Lung (tissue), 12 donors: ENCODE measurements around the gene LOXL1. TPM values are rescaled to one million over a fixed set of nuclear protein-coding genes. Genes with fewer than 3 reads are reported as not detected.
"Not testable (repeated sequence)": the region's sequence is repeated elsewhere in the genome, so short reads cannot be mapped to it uniquely, and the experiment has no call there.

Source experiments
- ATAC-seq: fragments of 200-7000 bp; cut with Tn5 transposase; one replicate; pipeline ENCODE4 v1.9.1; 2020; ENCODE audit warnings: moderate number of reproducible peaks; ENCODE audit not compliant: insufficient read depth, low FRiP score
- DNase-seq, 3 donors: peaks; one replicate each; pipeline ENCODE4 v3.0.0-alpha.2; 2013 to 2017
- H3K27ac ChIP-seq, 2 donors: one replicate each; pipeline ENCODE4 v1.5.1; 2013; ENCODE audit warnings: mild to moderate bottlenecking in 2 of 2, moderate library complexity in 2 of 2, control low read depth in 1 of 2, inconsistent platforms in 1 of 2, low read depth in 1 of 2, low read length in 1 of 2
- H3K27me3 ChIP-seq, 3 donors: one replicate each; pipeline ENCODE4 v1.5.1; 2013; ENCODE audit warnings: low read length in 2 of 3; ENCODE audit not compliant: control insufficient read depth in 3 of 3, insufficient read depth in 3 of 3
- H3K36me3 ChIP-seq, 4 donors: one replicate each; pipeline ENCODE4 v1.5.1; 2013; ENCODE audit warnings: low read length in 4 of 4, mild to moderate bottlenecking in 1 of 4, moderate library complexity in 1 of 4; ENCODE audit not compliant: control insufficient read depth in 4 of 4, insufficient read depth in 4 of 4
- H3K4me1 ChIP-seq, 5 donors: one replicate each; pipeline ENCODE4 v1.5.1; 2013; ENCODE audit warnings: low read length in 5 of 5, mild to moderate bottlenecking in 2 of 5, moderate library complexity in 1 of 5; ENCODE audit not compliant: control insufficient read depth in 5 of 5, insufficient read depth in 5 of 5
- H3K4me3 ChIP-seq: one replicate; pipeline ENCODE4 v1.5.1; 2013; ENCODE audit warnings: mild to moderate bottlenecking, control low read depth, moderate library complexity
- H3K9ac ChIP-seq, 2 donors: one replicate each; pipeline ENCODE4 v1.5.1; 2013; ENCODE audit warnings: low read length in 2 of 2, control low read depth in 1 of 2; ENCODE audit not compliant: insufficient read depth in 1 of 2
- H3K9me3 ChIP-seq, 4 donors: one replicate each; pipeline ENCODE4 v1.5.1; 2013; ENCODE audit warnings: low read length in 3 of 4, mild to moderate bottlenecking in 1 of 4, moderate library complexity in 1 of 4; ENCODE audit not compliant: control insufficient read depth in 4 of 4, insufficient read depth in 3 of 4
- CTCF ChIP-seq: IDR thresholded peaks from 2 replicates; pipeline ENCODE4 v1.5.1; 2012; ENCODE audit warnings: mild to moderate bottlenecking; ENCODE audit errors: control extremely low read depth, extremely low read depth
- WGBS, 2 donors: extraction: QIAGEN DNeasy Blood & Tissue Kit; methylation state at CpG; one replicate each; pipeline ENCODE4 v1.1.7; 2013; 5-methylcytosine and 5-hydroxymethylcytosine counted together
- polyA plus RNA-seq, 2 donors: library from polyadenylated mRNA; stranded (reverse); fragments of 200-250 nt; gene quantifications; one replicate each; pipeline ENCODE4 v1.2.1, GENCODE V29; 2013
- total RNA-seq, 2 donors: library from RNA; depleted of rRNA in 1 of 2; stranded (reverse); fragments of >200 nt in 1 of 2; gene quantifications; one replicate each; pipeline ENCODE4 v1.2.1, GENCODE V29; 2014 to 2021
- donor health status: control.
- donor health status: control.
- donor health status: Bipolar disorder and iron deficiency.
- donor health status: healthy.
- donor health status: DM: yes; HTN: yes; CAD: no.

The LOXL1 gene
- total and polyA plus RNA-seq, 4 donors, result 9.4 to 25.3 (median 14.3) TPM

DNA sequence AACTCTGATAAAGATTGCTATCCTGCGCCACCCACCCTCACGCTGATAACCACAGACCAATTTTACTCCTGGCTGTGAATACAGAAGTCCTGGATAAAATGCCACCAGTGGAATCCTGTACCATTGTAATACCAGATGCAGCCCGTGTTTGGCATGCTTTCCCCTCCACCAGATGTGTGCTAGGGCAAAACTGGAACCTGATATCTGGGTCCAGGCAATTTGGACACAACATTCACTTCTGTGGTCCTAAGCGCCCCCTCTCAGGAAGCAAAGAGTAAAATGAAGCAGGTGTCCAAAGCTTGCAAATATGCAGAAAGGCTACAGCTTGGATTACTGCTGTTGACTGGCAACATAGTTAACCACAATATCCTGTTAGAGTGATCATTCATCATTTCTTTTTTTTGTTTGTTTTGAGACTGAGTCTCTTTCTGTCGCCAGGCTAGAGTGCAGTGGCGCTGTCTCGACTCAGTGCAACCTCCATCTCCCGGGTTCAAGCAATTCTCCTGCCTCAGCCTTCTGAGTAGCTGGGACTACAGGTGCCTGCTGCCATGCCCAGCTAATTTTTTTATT lies 32.8 kb downstream of the LOXL1 start:
- no peak for ATAC-seq
- H3K36me3 ChIP-seq, result no peaks in the 10 kb centered on the region

DNA sequence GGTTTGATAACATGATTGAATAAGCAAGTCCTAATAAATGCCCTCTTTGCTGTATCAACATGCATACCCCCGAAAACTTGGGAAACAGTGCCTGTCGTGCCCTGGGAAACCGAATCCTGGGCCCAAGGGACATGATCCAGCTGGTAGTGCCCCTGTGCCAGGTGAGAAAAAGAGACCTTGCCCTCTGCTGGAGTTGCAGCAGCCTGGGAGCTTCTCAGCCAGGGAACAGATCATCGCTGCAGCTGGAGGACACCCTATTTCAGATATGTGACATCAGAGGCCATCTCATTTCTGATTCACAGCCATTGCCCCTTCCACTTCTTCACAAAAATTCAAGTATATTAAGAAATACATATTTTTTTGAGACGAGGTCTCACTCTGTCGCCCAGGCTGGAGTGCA lies 33.5 kb downstream of the LOXL1 start:
- DNase-seq (peak in 1 of 3 donors; percentile 6), ATAC-seq (no peak)
- Histone ChIP-seq H3K27ac (no peak overlapping the region), H3K9ac (no peak overlapping the region), H3K4me1 (peaks cover 0 to 8% (median under 1%) of the 10 kb centered on the region in 5 donors), H3K4me3 (no peak overlapping the region), H3K36me3 (no peaks in the 10 kb centered on the region), H3K27me3 (no peaks in the 10 kb centered on the region), H3K9me3 (no peaks in the 10 kb centered on the region)
- TF ChIP-seq CTCF, result no peak
- 89 to 91% methylated on average over 6 of the region's 6 CpGs for WGBS, 2 donors

More for the DNA sequence above, 32.8 kb downstream of the LOXL1 start:
- Histone ChIP-seq H3K9me3 (no peaks in the 10 kb centered on the region), H3K4me3 (no peak overlapping the region), H3K27ac (no peak overlapping the region), H3K27me3 (no peaks in the 10 kb centered on the region), H3K4me1 (peaks cover 0 to 8% (median 0%) of the 10 kb centered on the region in 5 donors), H3K9ac (no peak overlapping the region)
- WGBS, 2 donors, result 23 to 35% methylated on average over 8 of the region's 8 CpGs
- no peak for TF ChIP-seq CTCF
- peak in 1 of 3 donors; percentile 11 for DNase-seq

GRCh38 chr15:73960472-73961070 lies 34.3 kb downstream of the LOXL1 start:
- H3K4me1 ChIP-seq, ATAC-seq, H3K9me3 ChIP-seq, H3K27ac ChIP-seq, H3K9ac ChIP-seq, H3K4me3 ChIP-seq, H3K36me3 ChIP-seq, H3K27me3 ChIP-seq: not testable (repeated sequence)
- WGBS, 2 donors, result 87 to 94% methylated on average over 7 of the region's 7 CpGs
- DNase-seq, result peak in 1 of 3 donors; percentile 5

DNA sequence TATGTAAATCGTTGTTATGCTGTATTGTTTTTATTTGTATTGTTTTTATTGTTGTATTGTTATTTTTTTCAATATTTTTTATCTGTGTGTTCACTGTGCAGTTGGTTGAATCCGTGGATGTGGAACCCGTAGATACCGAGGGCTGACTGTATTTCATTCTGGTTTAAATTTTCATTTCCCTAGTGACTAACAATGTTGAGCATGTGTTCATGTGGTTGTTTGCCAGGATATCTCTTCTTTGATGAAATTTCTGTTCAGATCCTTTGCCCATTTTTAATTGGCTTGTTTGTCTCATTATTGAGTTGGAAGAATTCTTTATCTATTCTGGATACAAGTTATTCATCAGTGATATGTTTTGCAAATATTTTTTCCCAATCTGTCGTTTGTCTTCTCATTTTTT lies 36.2 kb downstream of the LOXL1 start:
- no peak for ATAC-seq

More for the DNA sequence above, 36.2 kb downstream of the LOXL1 start:
- no peak overlapping the region for H3K9ac ChIP-seq
- H3K27ac ChIP-seq, result no peak overlapping the region
- no peak overlapping the region for H3K4me3 ChIP-seq
- no peaks in the 10 kb centered on the region for H3K9me3 ChIP-seq
- no peak for TF ChIP-seq CTCF
- DNase-seq, result peak in 2 of 3 donors; percentile 71 to 72
- 74 to 88% methylated on average over 5 of the region's 5 CpGs for WGBS, 2 donors
- no peaks in the 10 kb centered on the region for H3K27me3 ChIP-seq
- H3K4me1 ChIP-seq, result peaks cover 0 to 8% (median 3%) of the 10 kb centered on the region in 5 donors
- H3K36me3 ChIP-seq, result no peaks in the 10 kb centered on the region
